ENCODE data around the gene TNN. TPM values are rescaled to one million over a fixed set of nuclear protein-coding genes. Genes with fewer than 3 reads are reported as not detected.

TNN gene
- polyA plus RNA-seq, 1 donor (not counting 4 experiments of a cell fraction or from before 2014, with no cell fraction given), result not detected

GRCh38 chr1:175045519-175045918 lies 22.1 kb upstream of the TNN start:
- DNase-seq (ENCODE audit: low read depth, low spot score), result no peak
- H4K20me1 ChIP-seq (ENCODE audit: control insufficient read depth, extremely low read depth, insufficient read depth, low read length), result no peaks in the 10 kb centered on the region
- H3K79me2 ChIP-seq (ENCODE audit: control insufficient read depth, insufficient read depth, low read length), result no peaks in the 10 kb centered on the region
- H3K27me3 ChIP-seq (ENCODE audit: control insufficient read depth, extremely low read depth, insufficient read depth, low read length), result no peaks in the 10 kb centered on the region
- no peaks in the 10 kb centered on the region for H3K9me3 ChIP-seq (ENCODE audit: control insufficient read depth, low read depth, low read length)
- H3K4me2 ChIP-seq (ENCODE audit: control insufficient read depth, extremely low read depth, insufficient read depth, low read depth, low read length), result no peak overlapping the region
- H2AFZ ChIP-seq (ENCODE audit: control insufficient read depth, low read length), result no peak overlapping the region
- no peak for TF ChIP-seq EZH2 (IDR thresholded peaks at IDR 0.05; ENCODE audit: low read length)
- TF ChIP-seq CTCF (optimal IDR thresholded peaks at IDR 0.05 in 1 of 3, IDR thresholded peaks at IDR 0.05 in 1 of 3, conservative IDR thresholded peaks at IDR 0.05 in 1 of 3; ENCODE audit: extremely low read depth in 1 of 3, insufficient read depth in 2 of 3, low read length in 3 of 3), result no peak
- no peak overlapping the region for H3K4me3 ChIP-seq (ENCODE audit: control insufficient read depth in 2 of 3, extremely low read depth in 1 of 3, insufficient read depth in 2 of 3, low read depth in 1 of 3, low read length in 3 of 3)
- H3K4me1 ChIP-seq (ENCODE audit: control insufficient read depth, extremely low read depth, insufficient read depth, low read length), result no peaks in the 10 kb centered on the region
- H3K36me3 ChIP-seq (ENCODE audit: control insufficient read depth in 2 of 2, extremely low read depth in 1 of 2, insufficient read depth in 2 of 2, low read length in 2 of 2), result no peaks in the 10 kb centered on the region
- no peak for FAIRE-seq
- H3K27ac ChIP-seq (ENCODE audit: control insufficient read depth, insufficient read depth, low read length), result no peak overlapping the region
- H3K9ac ChIP-seq (ENCODE audit: control insufficient read depth, extremely low read depth, insufficient read depth, low read length), result no peak overlapping the region
- dilution Hi-C loops (cut with MboI; ENCODE audit: extremely low pct_ligation_motif_present, low sequenced_read_pairs), result no loop called here
- no peaks in the 10 kb centered on the region for H3K9me1 ChIP-seq (ENCODE audit: control insufficient read depth, extremely low read depth, insufficient read depth, low read length)

GRCh38 chr1:175050992-175051391 lies 16.6 kb upstream of the TNN start:
- TF ChIP-seq CTCF (optimal IDR thresholded peaks at IDR 0.05 in 1 of 3, IDR thresholded peaks at IDR 0.05 in 1 of 3, conservative IDR thresholded peaks at IDR 0.05 in 1 of 3; ENCODE audit: extremely low read depth in 1 of 3, insufficient read depth in 2 of 3, low read length in 3 of 3), result no peak
- no peak for TF ChIP-seq EZH2 (IDR thresholded peaks at IDR 0.05; ENCODE audit: low read length)
- Histone ChIP-seq H3K27ac (ENCODE audit: control insufficient read depth, insufficient read depth, low read length) (no peak overlapping the region), H3K4me3 (ENCODE audit: control insufficient read depth in 2 of 3, extremely low read depth in 1 of 3, insufficient read depth in 2 of 3, low read depth in 1 of 3, low read length in 3 of 3) (no peak overlapping the region), H3K9ac (ENCODE audit: control insufficient read depth, extremely low read depth, insufficient read depth, low read length) (no peak overlapping the region), H3K9me3 (ENCODE audit: control insufficient read depth, low read depth, low read length) (no peaks in the 10 kb centered on the region), H3K9me1 (ENCODE audit: control insufficient read depth, extremely low read depth, insufficient read depth, low read length) (no peaks in the 10 kb centered on the region), H3K27me3 (ENCODE audit: control insufficient read depth, extremely low read depth, insufficient read depth, low read length) (peaks cover 4% of the 10 kb centered on the region), H3K4me1 (ENCODE audit: control insufficient read depth, extremely low read depth, insufficient read depth, low read length) (no peaks in the 10 kb centered on the region), H3K79me2 (ENCODE audit: control insufficient read depth, insufficient read depth, low read length) (no peaks in the 10 kb centered on the region), H2AFZ (ENCODE audit: control insufficient read depth, low read length) (no peak overlapping the region), H3K36me3 (ENCODE audit: control insufficient read depth in 2 of 2, extremely low read depth in 1 of 2, insufficient read depth in 2 of 2, low read length in 2 of 2) (no peaks in the 10 kb centered on the region), H3K4me2 (ENCODE audit: control insufficient read depth, extremely low read depth, insufficient read depth, low read depth, low read length) (no peak overlapping the region), H4K20me1 (ENCODE audit: control insufficient read depth, extremely low read depth, insufficient read depth, low read length) (no peaks in the 10 kb centered on the region)
- FAIRE-seq (no peak), DNase-seq (ENCODE audit: low read depth, low spot score) (no peak)
- dilution Hi-C loops (cut with MboI; ENCODE audit: extremely low pct_ligation_motif_present, low sequenced_read_pairs), result no loop called here

Measured in keratinocyte (primary cell).